Trophoblast cell (in vitro differentiated cells and primary cell): ENCODE data around the gene HOGA1.

Source experiments
- DNase-seq, 2 donors: peaks; one replicate each; pipeline ENCODE4 v3.0.0-alpha.2; 2016
- H2AFZ ChIP-seq: 2 replicates; pipeline ENCODE4 v1.6.1; 2013; ENCODE audit warnings: low read length, moderate library complexity, mild to moderate bottlenecking; ENCODE audit not compliant: insufficient read depth, poor library complexity
- H2AK5ac ChIP-seq: 2 replicates; pipeline ENCODE4 v1.6.1; 2013; ENCODE audit warnings: mild to moderate bottlenecking, low read length
- H2BK120ac ChIP-seq: 2 replicates; pipeline ENCODE4 v1.6.1; 2013; ENCODE audit warnings: low read length, mild to moderate bottlenecking, moderate library complexity; ENCODE audit not compliant: insufficient read depth, poor library complexity
- H2BK12ac ChIP-seq: 2 replicates; pipeline ENCODE4 v1.6.1; 2013; ENCODE audit warnings: mild to moderate bottlenecking, low read length, moderate library complexity
- H2BK5ac ChIP-seq: 2 replicates; pipeline ENCODE4 v1.6.1; 2013; ENCODE audit warnings: low read length, low read depth, moderate library complexity, mild to moderate bottlenecking; ENCODE audit not compliant: poor library complexity
- H3K14ac ChIP-seq: 2 replicates; pipeline ENCODE4 v1.6.1; 2013; ENCODE audit warnings: mild to moderate bottlenecking, low read length
- H3K18ac ChIP-seq: 2 replicates; pipeline ENCODE4 v1.6.1; 2013; ENCODE audit warnings: mild to moderate bottlenecking, low read length
- H3K23ac ChIP-seq: 2 replicates; pipeline ENCODE4 v1.6.1; 2013; ENCODE audit warnings: low read length
- H3K27ac ChIP-seq: 2 replicates; pipeline ENCODE4 v1.5.1; 2013; ENCODE audit warnings: low read depth, mild to moderate bottlenecking, inconsistent platforms, low read length, moderate library complexity
- H3K27me3 ChIP-seq: 2 replicates; pipeline ENCODE4 v1.6.1; 2013; ENCODE audit warnings: inconsistent platforms, mild to moderate bottlenecking, low read length, moderate library complexity; ENCODE audit not compliant: insufficient read depth
- H3K36me3 ChIP-seq, 2 experiments: 1 replicate in 1 of 2; 2 replicates in 1 of 2; pipeline ENCODE4 v1.6.1; 2013; ENCODE audit warnings: low read length in 2 of 2, mild to moderate bottlenecking in 2 of 2, moderate library complexity in 1 of 2; ENCODE audit not compliant: insufficient read depth in 2 of 2, control insufficient read depth in 1 of 2
- H3K4ac ChIP-seq: 2 replicates; pipeline ENCODE4 v1.6.1; 2013; ENCODE audit warnings: low read depth, mild to moderate bottlenecking, low read length, moderate library complexity
- H3K4me1 ChIP-seq, 2 experiments: 1 replicate in 1 of 2; 2 replicates in 1 of 2; pipeline ENCODE4 v1.6.1; 2013; ENCODE audit warnings: low read length in 2 of 2, mild to moderate bottlenecking in 2 of 2, moderate library complexity in 1 of 2; ENCODE audit not compliant: insufficient read depth in 2 of 2, control insufficient read depth in 1 of 2
- H3K4me2 ChIP-seq: 2 replicates; pipeline ENCODE4 v1.6.1; 2013; ENCODE audit warnings: inconsistent platforms, mild to moderate bottlenecking, low read length, moderate library complexity
- H3K4me3 ChIP-seq: 2 replicates; pipeline ENCODE4 v1.5.1; 2013; ENCODE audit warnings: mild to moderate bottlenecking, low read depth, low read length, inconsistent platforms
- H3K79me1 ChIP-seq: one replicate; pipeline ENCODE4 v1.6.1; 2013; ENCODE audit warnings: low read length
- H3K79me2 ChIP-seq: 2 replicates; pipeline ENCODE4 v1.6.1; 2013; ENCODE audit warnings: low read length, mild to moderate bottlenecking; ENCODE audit not compliant: control insufficient read depth, insufficient read depth, poor library complexity
- H3K9ac ChIP-seq: 2 replicates; pipeline ENCODE4 v1.6.1; 2013; ENCODE audit warnings: mild to moderate bottlenecking, low read length
- H3K9me3 ChIP-seq: 2 replicates; pipeline ENCODE4 v1.6.1; 2013; ENCODE audit warnings: low read depth, mild to moderate bottlenecking, control low read depth, inconsistent platforms, low read length; ENCODE audit not compliant: insufficient read depth
- H4K12ac ChIP-seq: 2 replicates; pipeline ENCODE4 v1.6.1; 2013; ENCODE audit warnings: low read depth, mild to moderate bottlenecking, low read length, moderate library complexity
- H4K8ac ChIP-seq: 2 replicates; pipeline ENCODE4 v1.6.1; 2013; ENCODE audit warnings: low read depth, mild to moderate bottlenecking, low read length, moderate library complexity
- H4K91ac ChIP-seq: one replicate; pipeline ENCODE4 v1.6.1; 2013; ENCODE audit warnings: low read depth, mild to moderate bottlenecking, low read length, moderate library complexity
- WGBS: extraction: QIAGEN DNeasy Blood & Tissue Kit; methylation state at CpG from one replicate; pipeline ENCODE4 v1.1.7; 2013; ENCODE audit warnings: missing lambda C conversion rate; ENCODE audit not compliant: insufficient read length, insufficient coverage; ENCODE audit errors: extremely low coverage; 5-methylcytosine and 5-hydroxymethylcytosine counted together

HOGA1 gene

DNA sequence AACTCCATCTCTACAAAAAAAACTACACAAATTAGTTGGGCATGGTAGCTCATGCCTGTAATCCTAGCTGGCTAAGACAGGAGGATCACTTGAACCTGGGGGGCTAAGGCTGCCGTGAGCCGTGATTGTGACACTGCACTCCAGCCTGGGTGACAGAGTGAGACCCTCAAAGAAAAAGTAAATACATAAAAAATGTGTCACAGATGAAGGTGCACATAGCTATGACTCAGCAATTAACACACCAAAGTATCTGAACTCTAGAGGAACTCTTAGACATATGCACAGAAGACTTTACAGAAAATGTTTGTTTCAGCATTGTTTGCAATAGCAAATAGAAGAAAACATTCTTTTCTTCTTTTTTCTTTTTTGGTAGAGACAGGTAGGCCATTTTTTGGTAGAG is 13.6 kb downstream of the HOGA1 start:
- Histone ChIP-seq H3K27me3 (no peaks in the 10 kb centered on the region), H3K23ac (no peak overlapping the region), H3K4me2 (no peak overlapping the region), H3K9ac (no peak overlapping the region), H2BK120ac (no peak overlapping the region), H4K91ac (no peak overlapping the region), H3K14ac (no peak overlapping the region), H3K27ac (no peak overlapping the region), H3K79me2 (no peaks in the 10 kb centered on the region), H3K79me1 (no peaks in the 10 kb centered on the region), H4K8ac (no peak overlapping the region), H2AK5ac (no peak overlapping the region), H2AFZ (no peak overlapping the region), H3K4ac (no peak overlapping the region), H2BK12ac (peak overlapping the region; percentile 16), H4K12ac (no peak overlapping the region), H3K18ac (no peak overlapping the region), H3K36me3 (no peaks in the 10 kb centered on the region), H3K9me3 (no peaks in the 10 kb centered on the region), H3K4me1 (peaks cover 4 to 6% of the 10 kb centered on the region in 2 experiments), H3K4me3 (no peak overlapping the region), H2BK5ac (no peak overlapping the region)
- no CpG with 5 or more reads among the region's 2 CpGs for WGBS
- DNase-seq = no peak

DNA sequence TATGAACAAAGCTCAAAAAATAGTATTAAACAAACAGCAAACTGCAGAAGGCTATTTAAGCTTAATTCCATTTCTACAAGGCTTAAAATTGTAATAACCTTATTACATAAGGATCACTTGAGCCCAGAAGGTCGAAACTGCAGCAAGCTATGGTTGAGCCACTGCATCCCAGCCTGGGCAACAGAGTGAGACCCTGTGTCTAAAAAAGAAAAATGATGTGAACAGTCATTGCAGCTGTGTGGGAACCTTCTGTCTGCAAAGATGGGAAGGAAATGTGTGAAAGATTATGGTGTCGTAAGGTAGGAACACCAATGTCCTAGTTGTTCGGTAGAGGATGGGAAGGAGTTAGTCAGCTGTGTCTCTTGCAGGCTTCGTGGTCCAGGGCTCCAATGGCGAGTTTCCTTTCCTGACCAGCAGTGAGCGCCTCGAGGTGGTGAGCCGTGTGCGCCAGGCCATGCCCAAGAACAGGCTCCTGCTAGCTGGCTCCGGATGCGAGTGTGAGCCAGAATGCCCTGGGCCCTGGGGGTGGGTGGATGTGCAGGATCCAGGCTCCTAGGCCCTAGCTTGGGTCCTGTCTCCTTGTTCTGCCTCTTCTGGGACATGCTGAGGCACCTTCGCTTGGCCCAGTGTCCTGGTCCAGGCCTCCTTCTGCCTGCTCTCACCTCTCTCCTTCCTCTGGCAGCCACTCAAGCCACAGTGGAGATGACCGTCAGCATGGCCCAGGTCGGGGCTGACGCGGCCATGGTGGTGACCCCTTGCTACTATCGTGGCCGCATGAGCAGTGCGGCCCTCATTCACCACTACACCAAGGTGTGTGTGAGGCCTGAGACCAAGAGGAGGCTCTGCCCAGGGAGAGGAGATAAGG is 14.4 kb downstream of the HOGA1 start:
- Histone ChIP-seq H3K79me1 (no peaks in the 10 kb centered on the region), H3K36me3 (no peaks in the 10 kb centered on the region), H3K4me2 (no peak overlapping the region), H2BK120ac (no peak overlapping the region), H4K8ac (no peak overlapping the region), H3K4ac (no peak overlapping the region), H2BK12ac (no peak overlapping the region), H3K9ac (no peak overlapping the region), H3K79me2 (no peaks in the 10 kb centered on the region), H4K12ac (no peak overlapping the region), H3K27me3 (no peaks in the 10 kb centered on the region), H3K14ac (no peak overlapping the region), H3K4me1 (peaks cover 4 to 6% of the 10 kb centered on the region in 2 experiments), H3K4me3 (no peak overlapping the region), H3K23ac (no peak overlapping the region), H3K27ac (no peak overlapping the region), H3K9me3 (no peaks in the 10 kb centered on the region), H2AFZ (no peak overlapping the region), H3K18ac (no peak overlapping the region), H4K91ac (no peak overlapping the region), H2BK5ac (no peak overlapping the region), H2AK5ac (no peak overlapping the region)
- no CpG with 5 or more reads among the region's 19 CpGs for WGBS
- DNase-seq = no peak

DNA sequence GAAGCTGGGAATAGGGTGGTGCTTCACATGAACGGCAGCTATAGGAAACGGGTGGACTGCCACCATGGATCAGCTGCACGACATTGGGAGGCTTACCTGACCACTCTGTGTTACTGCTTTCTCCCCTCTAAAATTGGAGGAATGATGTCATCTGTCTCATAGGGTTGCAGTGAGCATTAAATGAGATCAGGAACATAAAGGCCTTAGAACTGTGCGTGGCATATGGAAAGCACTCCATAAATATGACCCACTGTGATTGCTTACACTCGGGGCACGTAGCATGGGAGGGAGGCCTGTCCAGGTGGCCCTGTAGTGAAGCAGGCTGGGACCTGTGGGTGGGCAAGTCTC is 15.1 kb downstream of the HOGA1 start:
- H2AK5ac ChIP-seq = no peak overlapping the region
- no peak for DNase-seq
- H3K27ac ChIP-seq = no peak overlapping the region
- no peak overlapping the region for H3K23ac ChIP-seq
- no peak overlapping the region for H2BK120ac ChIP-seq
- H3K79me1 ChIP-seq = no peaks in the 10 kb centered on the region
- no peak overlapping the region for H3K4ac ChIP-seq
- H3K9me3 ChIP-seq = no peaks in the 10 kb centered on the region
- peaks cover 4 to 6% of the 10 kb centered on the region in 2 experiments for H3K4me1 ChIP-seq
- H3K27me3 ChIP-seq = no peaks in the 10 kb centered on the region
- no peaks in the 10 kb centered on the region for H3K36me3 ChIP-seq
- no peak overlapping the region for H2AFZ ChIP-seq
- H3K18ac ChIP-seq = no peak overlapping the region
- H2BK5ac ChIP-seq = no peak overlapping the region
- H4K8ac ChIP-seq = no peak overlapping the region
- no peak overlapping the region for H3K9ac ChIP-seq
- H3K79me2 ChIP-seq = no peaks in the 10 kb centered on the region
- no peak overlapping the region for H2BK12ac ChIP-seq
- H4K91ac ChIP-seq = no peak overlapping the region
- no peak overlapping the region for H3K14ac ChIP-seq
- H3K4me2 ChIP-seq = no peak overlapping the region
- WGBS = no CpG with 5 or more reads among the region's 6 CpGs
- H4K12ac ChIP-seq = no peak overlapping the region
- no peak overlapping the region for H3K4me3 ChIP-seq

DNA sequence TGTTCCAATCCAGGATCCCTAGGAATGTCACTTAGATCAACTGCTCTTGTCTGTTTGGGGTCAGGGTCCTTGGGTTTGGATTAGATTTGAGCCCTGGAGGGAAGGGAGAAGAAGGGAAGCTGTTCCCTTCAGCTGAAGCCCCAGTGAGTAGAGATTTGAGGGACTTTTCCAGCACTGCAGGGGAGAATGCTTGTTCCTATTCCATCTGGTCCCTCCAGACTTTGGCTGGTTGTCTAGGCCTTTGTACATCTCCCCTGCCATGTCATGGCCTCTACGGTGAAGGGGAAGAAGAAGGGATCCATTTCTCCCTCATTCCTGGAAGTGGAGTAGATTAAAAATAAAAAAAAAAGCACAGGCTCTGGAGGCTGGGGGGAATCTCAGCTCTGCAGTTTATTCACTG is 16.4 kb downstream of the HOGA1 start:
- Histone ChIP-seq H2BK120ac (no peak overlapping the region), H3K79me2 (no peaks in the 10 kb centered on the region), H3K4me1 (peaks cover 4 to 6% of the 10 kb centered on the region in 2 experiments), H4K8ac (no peak overlapping the region), H2BK12ac (no peak overlapping the region), H2BK5ac (no peak overlapping the region), H2AK5ac (no peak overlapping the region), H3K4me2 (no peak overlapping the region), H4K91ac (no peak overlapping the region), H3K36me3 (no peaks in the 10 kb centered on the region), H3K18ac (no peak overlapping the region), H3K9ac (no peak overlapping the region), H3K14ac (no peak overlapping the region), H3K23ac (no peak overlapping the region), H3K4ac (no peak overlapping the region), H4K12ac (no peak overlapping the region), H3K27me3 (no peaks in the 10 kb centered on the region), H3K9me3 (no peaks in the 10 kb centered on the region), H3K4me3 (no peak overlapping the region), H2AFZ (no peak overlapping the region), H3K27ac (no peak overlapping the region), H3K79me1 (no peaks in the 10 kb centered on the region)
- no CpG with 5 or more reads among the region's 1 CpG for WGBS
- DNase-seq = no peak
